Neural cell (in vitro differentiated cells): ENCODE data around the gene CACNG6. TPM values are rescaled to one million over a fixed set of nuclear protein-coding genes. Genes with fewer than 3 reads are reported as not detected.

ENCODE experiments used
- H2AFZ ChIP-seq: fragments of 200-600, 300-800 bp; sonication (generic), shearing (Covaris generic); 2 replicates; pipeline ENCODE4 v1.6.0; 2014; ENCODE audit warnings: low read depth, mild to moderate bottlenecking, antibody characterized with exemption, low read length, moderate library complexity
- H3F3A ChIP-seq: fragments of 200-600 bp; shearing (Covaris generic); 2 replicates; pipeline ENCODE4 v1.6.1; 2016; ENCODE audit warnings: mild to moderate bottlenecking, moderate library complexity, mixed read lengths, antibody characterized with exemption, low read length; ENCODE audit not compliant: insufficient read depth, poor library complexity, severe bottlenecking
- H3K27ac ChIP-seq: fragments of 200-600, 300-800 bp; sonication (generic), shearing (Covaris generic); 2 replicates; pipeline ENCODE4 v1.5.1; 2014; ENCODE audit warnings: mild to moderate bottlenecking, low read length, moderate library complexity
- H3K27me3 ChIP-seq: fragments of 300-800, 200-600 bp; sonication (generic), shearing (Covaris generic); 2 replicates; pipeline ENCODE4 v1.6.0; 2014; ENCODE audit warnings: mild to moderate bottlenecking, low read depth, low read length, moderate library complexity; ENCODE audit not compliant: insufficient read depth
- H3K36me3 ChIP-seq: fragments of 300-800, 200-600 bp; sonication (generic), shearing (Covaris generic); 2 replicates; pipeline ENCODE4 v1.5.1; 2014; ENCODE audit warnings: mild to moderate bottlenecking, antibody characterized with exemption, low read length, moderate library complexity; ENCODE audit not compliant: insufficient read depth
- H3K4me2 ChIP-seq: fragments of 300-800, 200-600 bp; sonication (generic), shearing (Covaris generic); 2 replicates; pipeline ENCODE4 v1.6.0; 2014; ENCODE audit warnings: mild to moderate bottlenecking, low read length
- H3K4me3 ChIP-seq: fragments of 300-800, 200-600 bp; sonication (generic), shearing (Covaris generic); 2 replicates; pipeline ENCODE4 v1.5.1; 2014; ENCODE audit warnings: mild to moderate bottlenecking, low read length, moderate library complexity
- H3K79me2 ChIP-seq: fragments of 200-600 bp; shearing (Covaris generic); replicated peaks from 2 replicates; pipeline ENCODE4 v1.6.0; 2014; ENCODE audit warnings: mild to moderate bottlenecking, low read length, moderate library complexity; ENCODE audit not compliant: insufficient read depth
- H3K9ac ChIP-seq: fragments of 300-800, 200-600 bp; sonication (generic), shearing (Covaris generic); 2 replicates; pipeline ENCODE4 v1.6.1; 2016; ENCODE audit warnings: mild to moderate bottlenecking, low read length, mixed read lengths
- H3K9me2 ChIP-seq: fragments of 200-600 bp; shearing (Covaris generic); 2 replicates; pipeline ENCODE4 v1.6.1; 2016; ENCODE audit warnings: mild to moderate bottlenecking, low read length, mixed read lengths; ENCODE audit not compliant: insufficient read depth
- H3K9me3 ChIP-seq: fragments of 200-600, 300-800 bp; sonication (generic), shearing (Covaris generic); 2 replicates; pipeline ENCODE4 v1.6.1; 2016; ENCODE audit warnings: mild to moderate bottlenecking, mixed run types, low read length, moderate library complexity, mixed read lengths
- H4K20me1 ChIP-seq: fragments of 200-600 bp; shearing (Covaris generic); 2 replicates; pipeline ENCODE4 v1.6.1; 2016; ENCODE audit warnings: mild to moderate bottlenecking, mixed run types; ENCODE audit not compliant: insufficient read depth
- CTCF ChIP-seq: fragments of 450-650 bp; IDR thresholded peaks from 2 replicates; pipeline ENCODE4 v1.5.1; 2014; ENCODE audit warnings: antibody characterized with exemption, mild to moderate bottlenecking, moderate library complexity; ENCODE audit not compliant: poor library complexity, severe bottlenecking
- EP300 ChIP-seq: fragments of 450-650 bp; conservative IDR thresholded peaks from 2 replicates; pipeline ENCODE4 v1.6.1; 2014; ENCODE audit warnings: antibody characterized with exemption, mild to moderate bottlenecking, moderate library complexity; ENCODE audit not compliant: poor library complexity, severe bottlenecking
- MXI1 ChIP-seq: fragments of 450-650 bp; conservative IDR thresholded peaks from 2 replicates; pipeline ENCODE4 v1.6.1; 2014; ENCODE audit warnings: antibody characterized with exemption, mild to moderate bottlenecking; ENCODE audit not compliant: poor library complexity, severe bottlenecking
- POLR2AphosphoS5 ChIP-seq: IDR thresholded peaks from 2 replicates; pipeline ENCODE4 v1.6.1; 2012
- RAD21 ChIP-seq: fragments of 450-650 bp; conservative IDR thresholded peaks from 2 replicates; pipeline ENCODE4 v1.6.1; 2014; ENCODE audit warnings: antibody characterized with exemption, mild to moderate bottlenecking, moderate library complexity
- SMC3 ChIP-seq: fragments of 450-650 bp; conservative IDR thresholded peaks from 2 replicates; pipeline ENCODE4 v1.6.1; 2014; ENCODE audit warnings: antibody characterized with exemption, mild to moderate bottlenecking, moderate library complexity; ENCODE audit not compliant: poor library complexity
- polyA plus RNA-seq: library from polyadenylated mRNA; depleted of rRNA; stranded (reverse); fragments of >200 nt; gene quantifications from 2 replicates; pipeline ENCODE4 v1.2.3, GENCODE V29; 2014
- TF ChIP-seq, protein P1 (sequence below): IDR thresholded peaks from 2 replicates; pipeline ENCODE4 v1.6.1; 2012; ENCODE audit warnings: borderline replicate concordance

Gene CACNG6
- polyA plus RNA-seq, 1 donor from 2014 or later = 0.28 TPM

DNA sequence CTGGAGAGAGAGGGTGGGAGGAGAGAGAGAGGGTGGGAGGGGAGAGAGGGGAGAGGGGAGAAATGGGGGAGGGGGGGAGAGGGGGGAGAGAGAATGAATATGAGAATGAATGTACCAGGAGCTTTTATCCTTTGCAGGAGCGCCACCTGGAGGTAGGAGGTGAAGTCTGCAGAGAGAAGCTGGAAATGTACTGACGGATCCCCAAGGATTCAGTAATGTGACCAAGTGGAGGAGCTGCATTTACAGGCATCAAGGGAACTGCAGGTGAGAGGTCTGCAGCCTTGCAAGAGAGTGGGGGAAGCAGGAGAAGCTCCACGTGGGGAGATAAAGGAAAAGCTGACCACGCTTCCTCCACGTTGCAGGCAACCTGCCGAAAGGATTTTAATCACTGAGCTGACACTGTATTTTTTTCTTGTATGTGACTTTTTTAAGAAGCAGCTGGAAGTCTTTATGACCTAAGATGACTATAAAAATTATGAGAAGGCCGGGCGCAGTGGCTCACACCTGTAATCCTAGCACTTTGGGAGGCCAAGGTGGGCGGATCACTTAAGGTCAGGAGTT, 38.6 kb downstream of the CACNG6 start:
- no peak overlapping the region for H3K27ac ChIP-seq
- TF ChIP-seq RAD21 (peak; percentile 45), POLR2AphosphoS5 (no peak), SMC3 (peak; percentile 37), CTCF (peak; percentile 40), MXI1 (no peak), EP300 (no peak)
- no peaks in the 10 kb centered on the region for H3K9me3 ChIP-seq
- H2AFZ ChIP-seq = no peak overlapping the region
- H3K27me3 ChIP-seq = no peaks in the 10 kb centered on the region
- H3K36me3 ChIP-seq = no peaks in the 10 kb centered on the region
- H3K4me2 ChIP-seq = no peak overlapping the region
- no peak overlapping the region for H3K4me3 ChIP-seq
- no peaks in the 10 kb centered on the region for H3K9me2 ChIP-seq
- H3K9ac ChIP-seq = no peak overlapping the region
- no peaks in the 10 kb centered on the region for H3F3A ChIP-seq
- no peaks in the 10 kb centered on the region for H4K20me1 ChIP-seq
- H3K79me2 ChIP-seq = no peaks in the 10 kb centered on the region

- no peaks in the 10 kb centered on the region for H3K27me3 ChIP-seq
- no peak overlapping the region for H2AFZ ChIP-seq
- H3K4me2 ChIP-seq = no peak overlapping the region
- H3K9me3 ChIP-seq = no peaks in the 10 kb centered on the region
- no peak overlapping the region for H3K4me3 ChIP-seq
- H3K27ac ChIP-seq = no peak overlapping the region
- no peaks in the 10 kb centered on the region for H3F3A ChIP-seq
- no peak for TF ChIP-seq MXI1
- TF ChIP-seq POLR2AphosphoS5 = no peak
- TF ChIP-seq, protein P1, sequence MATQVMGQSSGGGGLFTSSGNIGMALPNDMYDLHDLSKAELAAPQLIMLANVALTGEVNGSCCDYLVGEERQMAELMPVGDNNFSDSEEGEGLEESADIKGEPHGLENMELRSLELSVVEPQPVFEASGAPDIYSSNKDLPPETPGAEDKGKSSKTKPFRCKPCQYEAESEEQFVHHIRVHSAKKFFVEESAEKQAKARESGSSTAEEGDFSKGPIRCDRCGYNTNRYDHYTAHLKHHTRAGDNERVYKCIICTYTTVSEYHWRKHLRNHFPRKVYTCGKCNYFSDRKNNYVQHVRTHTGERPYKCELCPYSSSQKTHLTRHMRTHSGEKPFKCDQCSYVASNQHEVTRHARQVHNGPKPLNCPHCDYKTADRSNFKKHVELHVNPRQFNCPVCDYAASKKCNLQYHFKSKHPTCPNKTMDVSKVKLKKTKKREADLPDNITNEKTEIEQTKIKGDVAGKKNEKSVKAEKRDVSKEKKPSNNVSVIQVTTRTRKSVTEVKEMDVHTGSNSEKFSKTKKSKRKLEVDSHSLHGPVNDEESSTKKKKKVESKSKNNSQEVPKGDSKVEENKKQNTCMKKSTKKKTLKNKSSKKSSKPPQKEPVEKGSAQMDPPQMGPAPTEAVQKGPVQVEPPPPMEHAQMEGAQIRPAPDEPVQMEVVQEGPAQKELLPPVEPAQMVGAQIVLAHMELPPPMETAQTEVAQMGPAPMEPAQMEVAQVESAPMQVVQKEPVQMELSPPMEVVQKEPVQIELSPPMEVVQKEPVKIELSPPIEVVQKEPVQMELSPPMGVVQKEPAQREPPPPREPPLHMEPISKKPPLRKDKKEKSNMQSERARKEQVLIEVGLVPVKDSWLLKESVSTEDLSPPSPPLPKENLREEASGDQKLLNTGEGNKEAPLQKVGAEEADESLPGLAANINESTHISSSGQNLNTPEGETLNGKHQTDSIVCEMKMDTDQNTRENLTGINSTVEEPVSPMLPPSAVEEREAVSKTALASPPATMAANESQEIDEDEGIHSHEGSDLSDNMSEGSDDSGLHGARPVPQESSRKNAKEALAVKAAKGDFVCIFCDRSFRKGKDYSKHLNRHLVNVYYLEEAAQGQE = no peak
- no peak for TF ChIP-seq EP300
- peak; percentile 30 for TF ChIP-seq SMC3
- TF ChIP-seq CTCF = peak; percentile 35
- H3K36me3 ChIP-seq = no peaks in the 10 kb centered on the region
- no peaks in the 10 kb centered on the region for H4K20me1 ChIP-seq
- H3K9me2 ChIP-seq = no peaks in the 10 kb centered on the region
- H3K9ac ChIP-seq = no peak overlapping the region
- H3K79me2 ChIP-seq = no peaks in the 10 kb centered on the region
Measured at GRCh38 chr19:54030895-54031586, 39.6 kb downstream of the CACNG6 start.
